ENCODE data around the gene GMDS.

GMDS gene

GRCh38 chr6:2240961-2241360 is 4.4 kb downstream of the GMDS start:
- no peak for DNase-seq (ENCODE audit: low spot score)

- no peak for DNase-seq (ENCODE audit: low spot score)
Observed at GRCh38 chr6:2237001-2237400, 8.4 kb downstream of the GMDS start.

- DNase-seq (ENCODE audit: low spot score): peak; percentile 26
Observed at GRCh38 chr6:2235777-2236495, 9.5 kb downstream of the GMDS start.

GRCh38 chr6:2232445-2232844 is 13.0 kb downstream of the GMDS start:
- no peak for DNase-seq (ENCODE audit: low spot score)

- no peak for DNase-seq (ENCODE audit: low spot score)
Observed at GRCh38 chr6:2231438-2231837, 14.0 kb downstream of the GMDS start.

- no peak for DNase-seq (ENCODE audit: low spot score)
Observed at GRCh38 chr6:2230659-2231277, 14.6 kb downstream of the GMDS start.

GRCh38 chr6:2229742-2230141 is 15.7 kb downstream of the GMDS start:
- DNase-seq (ENCODE audit: low spot score): no peak

- no peak for DNase-seq (ENCODE audit: low spot score)
Observed at GRCh38 chr6:2229039-2229438, 16.4 kb downstream of the GMDS start.

GRCh38 chr6:2228392-2228791 is 17.0 kb downstream of the GMDS start:
- no peak for DNase-seq (ENCODE audit: low spot score)

- no peak for DNase-seq (ENCODE audit: low spot score)
Observed at GRCh38 chr6:2226775-2227174, 18.6 kb downstream of the GMDS start.

GRCh38 chr6:2225422-2226392 is 19.7 kb downstream of the GMDS start:
- DNase-seq (ENCODE audit: low spot score): no peak

- DNase-seq (ENCODE audit: low spot score): no peak
Observed at GRCh38 chr6:2224847-2225382, 20.5 kb downstream of the GMDS start.

- no peak for DNase-seq (ENCODE audit: low spot score)
Observed at GRCh38 chr6:2222275-2222842, 23.0 kb downstream of the GMDS start.

GRCh38 chr6:2221726-2222274 is 23.6 kb downstream of the GMDS start:
- no peak for DNase-seq (ENCODE audit: low spot score)

- DNase-seq (ENCODE audit: low spot score): no peak
Observed at GRCh38 chr6:2220154-2220553, 25.3 kb downstream of the GMDS start.

GRCh38 chr6:2218866-2219265 is 26.5 kb downstream of the GMDS start:
- no peak for DNase-seq (ENCODE audit: low spot score)

GRCh38 chr6:2216794-2217383 is 28.5 kb downstream of the GMDS start:
- no peak for DNase-seq (ENCODE audit: low spot score)

- DNase-seq (ENCODE audit: low spot score): no peak
Observed at GRCh38 chr6:2215342-2215741, 30.1 kb downstream of the GMDS start.

GRCh38 chr6:2213086-2213485 is 32.3 kb downstream of the GMDS start:
- DNase-seq (ENCODE audit: low spot score): no peak

- no peak for DNase-seq (ENCODE audit: low spot score)
Observed at GRCh38 chr6:2209226-2209809, 36.1 kb downstream of the GMDS start.

- no peak for DNase-seq (ENCODE audit: low spot score)
Observed at GRCh38 chr6:2208468-2208867, 36.9 kb downstream of the GMDS start.

All from Ammon's horn (tissue), 1 donor.